ENCODE data around the gene SGSH.

GRCh38 chr17:80219013-80219762 is 945 bp downstream of the SGSH start:
- TF ChIP-seq CTCF (conservative IDR thresholded peaks at IDR 0.05 in 1 of 2, IDR thresholded peaks at IDR 0.05 in 1 of 2; ENCODE audit: extremely low read depth in 1 of 2, insufficient read depth in 1 of 2, low read depth in 1 of 2, low read length in 2 of 2) (no peak), EZH2 (IDR thresholded peaks at IDR 0.05; ENCODE audit: borderline replicate concordance, low read length) (no peak)

Measured in mammary epithelial cell (primary cell).